Hypothalamus (tissue), 51 donors: ENCODE measurements around the gene ZFX.
A peak's percentile ranks its signal among the peaks of the same experiment; 100 is the strongest.

Experiments
- DNase-seq, 51 donors: peaks; one replicate each; lab custom pipeline; 2025; lab: John Stamatoyannopoulos, UW

The ZFX gene

DNA sequence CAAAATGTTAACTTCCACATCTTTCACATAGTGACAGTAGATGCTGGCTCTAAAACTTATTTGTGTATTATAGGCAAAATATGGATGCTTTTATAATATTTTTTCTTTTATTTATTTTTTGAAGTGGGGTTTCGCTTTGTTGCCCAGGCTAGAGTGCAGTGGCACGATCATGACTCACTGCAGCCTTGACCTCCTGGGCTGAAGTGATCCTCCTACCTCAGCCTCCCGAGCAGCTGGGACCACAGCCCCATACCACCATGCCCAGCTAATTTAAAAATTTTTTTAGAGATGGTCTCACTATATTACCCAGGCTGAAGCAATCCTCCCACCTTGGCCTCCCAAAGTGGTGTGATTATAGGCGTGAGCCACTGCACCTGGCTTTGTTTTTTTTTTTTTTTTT, 48.6 kb downstream of the ZFX start:
- DNase-seq = no peak

DNA sequence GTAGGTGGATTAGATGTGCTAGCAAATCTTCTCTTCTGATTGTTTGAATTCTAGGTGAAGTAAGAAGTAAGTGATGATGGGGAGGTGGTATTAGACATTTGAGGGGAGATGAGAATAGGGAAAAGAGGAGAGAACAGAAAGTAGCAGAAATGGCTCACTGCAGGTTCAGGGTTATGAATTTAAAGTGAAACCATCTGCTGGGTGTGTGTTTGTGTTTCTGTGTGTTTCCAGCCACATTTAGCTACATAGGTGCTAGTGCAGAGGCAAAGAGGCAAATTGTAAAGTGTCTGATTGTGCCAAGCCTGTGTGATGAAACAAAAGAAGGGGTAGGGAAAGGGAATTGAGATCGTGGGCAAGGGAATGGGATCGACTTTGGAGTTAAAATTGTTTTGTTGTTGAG, 50.6 kb downstream of the ZFX start:
- no peak for DNase-seq

DNA sequence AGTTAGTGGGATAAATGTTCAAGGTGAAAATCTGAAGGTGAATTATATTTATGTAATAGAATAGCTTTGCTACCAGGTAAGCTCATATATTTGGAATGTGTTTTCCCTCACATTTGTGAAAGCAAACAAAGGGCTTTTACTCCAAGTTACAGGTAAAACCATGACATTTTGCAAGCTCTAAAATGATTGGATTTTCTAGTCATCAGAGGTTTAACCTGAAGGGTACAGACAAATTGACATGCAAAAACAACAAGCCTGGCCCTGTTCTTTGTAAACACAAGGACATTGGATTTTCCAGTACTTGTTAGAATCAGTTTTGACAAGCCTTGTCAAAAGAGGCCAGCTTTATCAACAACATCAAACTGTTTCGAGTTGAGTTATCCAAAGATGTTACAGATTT, 51.7 kb downstream of the ZFX start:
- no peak for DNase-seq

DNA sequence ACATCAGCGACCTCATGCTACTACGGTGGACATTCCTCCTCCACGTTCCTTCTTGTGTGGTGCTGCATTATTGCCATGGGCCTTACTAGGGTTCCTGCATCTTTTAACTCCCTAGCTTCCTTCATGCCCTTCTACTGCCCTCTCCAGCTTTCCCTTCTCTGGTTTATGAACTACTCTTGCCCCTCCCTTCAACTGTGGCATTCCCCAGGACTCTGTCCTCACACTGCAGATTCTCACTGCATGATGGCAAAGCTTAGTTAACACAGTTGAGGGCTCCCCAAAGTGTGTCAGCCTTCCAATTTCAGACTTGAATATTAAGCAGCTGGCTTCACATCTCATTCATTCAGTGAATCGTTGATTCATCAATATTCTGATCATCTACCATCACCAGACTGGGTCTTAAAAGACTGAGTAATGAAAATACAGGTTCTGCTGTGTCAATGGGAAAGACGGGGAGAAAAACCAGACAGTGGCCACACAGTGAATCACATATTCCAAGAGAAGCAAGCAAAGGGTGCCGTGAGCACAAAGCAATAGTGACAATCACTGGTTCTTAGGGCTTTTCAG, 53.0 kb downstream of the ZFX start:
- peak in 3 of 51 donors; percentile 0 to 1 (median 1) for DNase-seq

DNA sequence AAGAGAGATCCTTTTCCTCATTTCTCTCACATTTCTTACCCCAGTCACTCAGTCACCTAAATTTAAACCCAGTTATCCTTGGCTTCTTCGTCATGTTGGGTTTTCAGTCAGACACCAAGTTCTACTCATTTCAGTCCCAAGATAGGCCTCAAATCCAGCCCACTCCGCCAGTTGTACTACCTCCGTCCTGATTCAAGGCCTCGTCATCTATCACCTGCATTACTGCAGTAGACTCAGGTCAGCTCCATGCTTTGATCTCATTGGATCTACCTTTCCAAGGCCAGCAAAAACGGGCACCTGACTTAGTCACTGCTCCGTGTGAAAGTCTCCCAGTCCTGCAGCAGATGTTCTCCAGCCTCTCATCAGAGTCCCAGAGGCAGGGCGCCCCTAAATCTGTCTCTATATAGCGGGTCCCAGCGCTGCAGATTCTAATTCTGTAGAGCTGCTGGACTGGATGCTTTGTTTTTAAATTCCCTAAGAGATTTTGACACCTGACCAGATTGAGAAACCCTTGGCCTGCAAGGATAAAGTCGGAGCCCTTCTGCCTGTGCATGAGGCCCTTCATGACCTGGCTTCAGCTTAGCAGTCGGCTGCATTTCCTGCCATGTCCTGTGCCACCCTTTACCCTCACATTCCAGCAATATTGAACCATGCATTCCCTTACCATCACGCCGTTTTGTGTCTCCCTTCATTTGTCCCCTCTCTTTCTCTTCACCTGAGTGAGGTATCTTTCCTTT, 53.7 kb downstream of the ZFX start:
- no peak for DNase-seq

DNA sequence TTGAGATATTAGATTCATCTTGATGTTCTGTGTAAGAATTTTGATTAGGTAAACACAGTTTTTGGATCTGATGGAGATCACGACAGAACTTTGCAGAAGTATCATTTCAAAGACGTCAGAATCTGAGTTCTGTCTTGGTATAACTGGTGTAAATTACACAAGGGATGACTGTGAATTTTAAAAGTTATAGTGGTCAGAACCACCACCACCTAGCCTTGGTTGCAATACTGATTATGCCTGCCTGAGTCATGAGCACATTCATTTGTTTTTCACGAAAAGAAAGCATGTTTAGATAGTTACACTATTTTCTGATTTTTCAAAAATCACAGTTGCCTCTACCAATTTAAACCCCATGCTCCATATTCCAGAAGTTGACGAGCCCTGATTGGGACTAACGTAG, 54.8 kb downstream of the ZFX start:
- DNase-seq = no peak

DNA sequence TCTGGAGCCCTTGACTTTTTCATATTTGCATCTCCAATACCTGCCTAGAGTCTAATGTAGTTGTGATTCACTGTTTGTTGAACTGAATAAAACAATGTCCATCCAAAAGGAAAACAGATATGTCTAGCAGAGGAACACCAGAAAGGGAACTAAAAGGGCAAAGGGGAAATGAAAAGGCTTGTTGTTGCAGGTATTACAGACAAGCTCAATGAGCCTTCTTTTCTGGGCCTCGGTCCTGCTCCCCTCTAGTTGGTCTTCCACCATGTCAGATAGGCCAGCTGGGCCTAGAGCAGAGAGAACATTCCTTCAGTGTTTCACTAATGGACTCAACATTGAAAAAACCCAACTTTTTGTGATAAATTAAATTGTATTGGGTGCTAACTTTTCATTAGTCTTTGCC, 55.4 kb downstream of the ZFX start:
- DNase-seq = no peak

DNA sequence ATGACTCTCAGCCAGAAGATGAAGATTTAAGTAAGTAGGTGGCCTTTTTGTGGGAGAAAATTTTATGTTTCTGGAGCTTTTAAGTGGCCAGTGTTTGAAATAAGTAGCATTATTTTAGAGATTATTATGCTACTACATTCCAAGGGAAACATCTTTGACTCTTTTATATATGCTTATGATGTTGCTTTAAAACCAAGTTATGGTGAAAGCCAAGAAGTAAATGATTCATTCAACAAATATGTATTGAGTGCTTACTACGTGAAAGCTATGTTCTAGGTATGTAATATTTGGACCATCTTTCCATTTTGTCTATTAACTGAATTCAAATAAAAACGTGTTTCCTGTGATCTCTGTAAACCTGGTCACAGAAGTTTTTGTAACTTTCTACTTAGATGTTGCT, 58.3 kb downstream of the ZFX start:
- DNase-seq = no peak

DNA sequence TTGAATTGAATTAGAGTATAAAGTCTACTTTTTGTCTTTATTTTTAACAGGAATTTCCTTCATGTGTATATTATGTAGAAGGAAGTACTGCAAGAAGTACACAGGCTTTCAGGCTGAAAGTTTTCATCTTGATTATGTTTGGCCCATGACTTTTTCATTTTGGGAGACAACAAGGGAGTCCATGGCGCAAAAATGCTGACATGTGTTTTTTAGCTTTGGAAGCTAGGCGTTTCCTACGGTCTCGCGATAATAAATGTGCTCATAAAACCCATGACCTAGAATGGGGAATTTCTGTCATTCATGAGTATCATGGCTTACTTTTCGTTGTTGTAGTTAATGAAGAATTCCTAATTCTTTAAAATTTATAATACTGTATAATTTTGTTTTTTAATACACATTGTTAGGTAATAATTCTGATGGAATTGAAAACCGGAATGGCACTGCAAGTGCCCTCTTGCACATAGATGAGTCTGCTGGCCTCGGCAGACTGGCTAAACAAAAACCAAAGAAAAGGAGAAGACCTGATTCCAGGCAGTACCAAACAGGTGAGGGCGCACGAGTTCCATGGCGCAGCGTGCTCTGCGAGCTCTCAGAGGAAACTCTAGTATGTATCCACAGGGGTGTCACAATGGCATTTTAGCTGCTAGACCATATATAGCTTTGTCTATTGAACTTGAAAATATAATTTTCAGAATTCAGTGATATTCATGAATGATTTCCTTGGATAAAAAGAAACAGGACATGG, 59.1 kb downstream of the ZFX start:
- no peak for DNase-seq

DNA sequence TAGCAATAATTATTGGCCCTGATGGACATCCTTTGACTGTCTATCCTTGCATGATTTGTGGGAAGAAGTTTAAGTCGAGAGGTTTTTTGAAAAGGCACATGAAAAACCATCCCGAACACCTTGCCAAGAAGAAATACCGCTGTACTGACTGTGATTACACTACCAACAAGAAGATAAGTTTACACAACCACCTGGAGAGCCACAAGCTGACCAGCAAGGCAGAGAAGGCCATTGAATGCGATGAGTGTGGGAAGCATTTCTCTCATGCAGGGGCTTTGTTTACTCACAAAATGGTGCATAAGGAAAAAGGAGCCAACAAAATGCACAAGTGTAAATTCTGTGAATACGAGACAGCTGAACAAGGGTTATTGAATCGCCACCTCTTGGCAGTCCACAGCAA, 60.7 kb downstream of the ZFX start:
- no peak for DNase-seq

DNA sequence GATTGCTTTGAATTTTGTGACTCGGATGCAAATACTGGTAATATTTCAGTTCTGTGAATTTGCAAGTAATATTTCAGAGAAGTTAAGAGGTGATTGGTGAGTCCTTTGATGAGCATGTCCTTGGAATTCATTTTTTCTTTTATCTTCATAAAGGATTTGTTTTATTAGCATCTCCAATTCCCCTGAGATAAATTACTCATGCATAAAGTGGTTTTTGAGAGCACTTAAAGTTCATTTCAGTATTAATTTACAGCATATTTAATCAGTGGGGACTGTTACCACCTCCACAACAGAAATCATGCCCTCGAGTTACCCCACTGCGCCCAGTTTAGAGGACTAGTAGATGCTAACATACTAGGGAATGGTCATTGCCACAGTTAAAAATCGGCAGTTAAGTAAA, 65.0 kb downstream of the ZFX start:
- no peak for DNase-seq

DNA sequence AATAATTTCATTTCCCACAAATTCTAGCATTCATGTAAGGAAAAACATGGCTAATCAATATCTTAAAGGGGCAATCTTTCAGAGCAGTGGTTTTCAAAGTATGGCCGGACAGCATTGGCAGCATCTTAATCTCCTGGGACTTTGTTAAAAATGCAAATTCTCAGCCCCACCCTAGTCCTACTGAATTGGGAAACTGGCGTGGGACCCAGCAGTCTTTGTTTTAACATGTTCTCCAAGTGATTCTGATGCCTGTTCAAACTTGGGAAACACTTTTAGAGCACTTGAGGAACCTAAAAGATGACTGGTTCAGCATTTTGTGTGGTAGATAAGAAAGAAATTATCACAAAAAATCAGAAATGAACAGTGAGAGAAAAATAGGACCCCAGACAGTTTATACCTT, 65.7 kb downstream of the ZFX start:
- no peak for DNase-seq

DNA sequence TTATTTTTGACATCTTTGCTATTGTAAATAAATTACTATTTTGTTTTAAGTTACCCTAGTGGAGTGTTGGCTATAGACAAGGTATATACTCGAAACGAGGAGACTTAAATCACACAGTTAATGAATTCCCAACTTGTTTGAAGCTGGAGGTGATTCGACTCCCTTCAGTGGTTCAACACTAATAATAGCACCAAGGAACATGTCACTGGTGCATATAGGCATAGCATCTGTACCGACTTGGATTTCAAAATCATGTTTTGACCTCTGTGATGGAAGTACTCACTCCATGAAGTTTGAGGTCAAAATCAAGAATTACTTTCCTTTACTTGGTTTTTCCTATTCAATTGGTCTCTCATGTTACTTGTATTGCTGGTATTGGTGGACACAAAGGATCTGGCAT, 66.5 kb downstream of the ZFX start:
- no peak for DNase-seq

DNA sequence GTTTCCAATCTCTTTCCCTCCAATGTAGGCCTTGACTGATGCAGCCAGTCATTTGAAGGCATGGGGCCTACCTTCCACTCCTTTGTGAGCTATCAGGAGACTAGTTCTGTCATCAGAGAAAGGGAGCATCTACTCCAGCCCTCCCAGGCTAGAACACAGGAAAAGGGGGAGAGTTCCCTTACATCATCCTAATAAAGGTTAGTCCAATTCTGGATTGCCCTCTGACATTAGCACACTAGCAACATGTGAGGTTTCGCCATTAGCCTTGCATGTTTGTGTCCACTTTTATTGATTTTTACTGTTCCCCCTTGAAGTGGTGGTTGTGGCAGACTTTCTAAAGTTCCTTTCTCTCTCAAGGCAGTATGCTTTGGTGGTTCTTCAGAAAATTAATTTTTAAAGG, 67.3 kb downstream of the ZFX start:
- no peak for DNase-seq

DNA sequence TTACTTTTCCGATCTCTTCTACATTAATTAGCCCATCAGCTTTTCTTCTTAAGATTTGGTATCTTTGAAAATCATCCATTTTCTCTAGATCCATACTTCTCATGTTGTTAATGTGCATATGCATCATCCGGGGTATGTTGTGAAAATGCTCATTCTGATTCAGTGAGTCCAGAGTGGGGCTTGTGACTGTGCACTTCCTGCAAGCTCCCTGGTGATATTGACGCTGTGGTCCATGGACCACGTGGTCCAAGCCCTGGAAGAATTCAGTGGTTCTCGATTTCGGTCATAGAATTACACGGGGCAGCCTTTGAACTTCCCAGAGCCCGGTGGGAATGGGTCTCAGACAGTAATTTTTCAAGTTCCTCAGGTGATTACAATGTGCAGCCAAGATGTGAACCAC, 69.8 kb downstream of the ZFX start:
- DNase-seq = no peak

DNA sequence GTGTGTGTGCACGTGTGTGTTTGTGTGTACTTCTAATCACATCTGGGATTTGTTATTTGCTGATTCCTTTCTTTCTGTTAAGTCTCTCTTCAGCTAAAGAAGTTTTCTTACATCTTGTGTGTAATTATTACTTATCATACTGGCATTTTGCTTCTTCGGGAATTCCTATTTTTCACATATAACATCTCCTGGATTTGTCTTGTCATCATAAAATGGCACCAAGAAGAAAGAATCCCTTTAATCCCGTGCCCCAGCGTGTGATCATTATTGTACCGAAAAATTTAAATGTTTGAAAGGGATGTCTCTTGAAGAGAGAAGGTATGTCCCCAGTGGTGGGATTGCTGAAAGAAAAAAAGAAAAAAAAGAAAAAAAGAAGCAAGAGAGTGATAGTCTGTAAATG, 72.3 kb downstream of the ZFX start:
- DNase-seq = no peak

DNA sequence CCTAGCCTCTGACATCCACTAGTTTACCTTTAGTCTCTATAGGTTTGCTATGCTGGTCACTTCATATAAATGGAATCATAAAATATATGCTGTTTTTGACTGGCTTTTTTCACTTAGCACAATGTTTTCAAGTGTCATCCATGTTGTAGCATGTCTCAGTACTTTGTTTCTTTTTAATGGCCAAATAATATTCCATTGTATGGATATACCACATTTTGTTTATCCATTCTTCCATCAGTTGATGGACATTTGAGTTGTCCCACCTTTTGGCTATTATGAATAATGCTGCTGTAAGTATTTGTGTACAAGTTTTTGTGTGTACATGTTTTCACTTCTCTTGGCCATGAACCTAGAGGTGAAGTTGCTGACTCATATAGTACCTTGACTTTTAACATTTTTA, 75.7 kb downstream of the ZFX start:
- DNase-seq = no peak

DNA sequence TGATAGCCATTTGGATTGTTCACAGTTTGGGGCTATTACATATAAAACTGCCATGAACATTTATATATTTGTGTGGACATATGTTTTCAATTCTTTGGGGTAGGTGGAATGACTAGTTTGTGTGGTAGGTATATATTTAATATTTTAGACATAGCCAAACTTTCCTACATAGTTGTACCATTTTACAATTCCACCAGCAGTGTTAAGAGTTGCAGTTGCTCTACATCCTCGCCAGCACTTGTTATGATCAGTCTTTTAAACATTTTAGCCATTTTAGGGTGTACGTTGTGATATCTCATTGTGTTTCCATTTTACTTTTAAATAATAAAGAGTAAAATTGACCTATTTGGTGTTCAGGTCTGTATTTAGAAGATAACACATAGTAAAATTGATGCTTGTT, 76.6 kb downstream of the ZFX start:
- no peak for DNase-seq

DNA sequence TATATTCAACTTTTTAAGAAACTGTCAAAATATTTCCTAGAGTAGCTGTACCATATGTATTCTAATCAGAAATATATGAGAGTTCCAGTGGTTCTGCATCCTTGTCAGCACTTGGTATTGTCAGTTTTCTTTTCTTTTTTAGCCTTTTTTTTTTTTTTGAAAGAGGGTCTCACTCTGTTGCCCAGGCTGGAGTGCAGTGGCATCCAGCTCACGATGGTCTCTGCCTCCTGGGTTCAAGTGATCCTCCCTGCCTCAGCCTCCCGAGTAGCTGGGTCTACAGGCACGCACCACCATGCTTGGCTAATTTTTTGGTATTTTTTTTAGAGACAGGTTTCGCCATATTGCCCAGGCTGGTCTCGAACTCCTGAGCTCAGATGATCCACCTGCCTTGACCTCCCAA, 79.1 kb downstream of the ZFX start:
- DNase-seq = no peak

DNA sequence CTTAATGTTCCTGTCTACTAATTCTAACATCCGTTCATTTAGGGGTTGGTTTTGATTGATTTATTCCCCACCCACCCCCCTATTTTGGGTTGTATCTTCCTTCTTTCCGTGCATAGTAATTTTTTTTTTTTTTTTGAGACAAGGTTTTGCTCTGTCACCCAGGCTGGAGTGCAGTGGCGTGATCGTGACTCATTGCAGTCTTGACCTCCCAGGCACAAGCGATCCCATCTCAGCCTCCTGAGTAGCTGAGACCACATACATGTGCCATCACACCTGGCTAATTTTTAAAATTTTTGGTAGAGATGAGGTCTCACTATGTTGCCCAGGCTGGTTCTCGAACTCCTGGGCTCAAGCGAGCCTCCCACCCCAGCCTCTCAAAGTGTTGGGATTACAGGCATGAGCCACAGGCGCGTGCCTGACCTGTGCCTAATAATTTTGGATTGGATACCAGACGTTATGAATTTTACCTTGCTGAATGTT, 79.9 kb downstream of the ZFX start:
- DNase-seq = no peak

DNA sequence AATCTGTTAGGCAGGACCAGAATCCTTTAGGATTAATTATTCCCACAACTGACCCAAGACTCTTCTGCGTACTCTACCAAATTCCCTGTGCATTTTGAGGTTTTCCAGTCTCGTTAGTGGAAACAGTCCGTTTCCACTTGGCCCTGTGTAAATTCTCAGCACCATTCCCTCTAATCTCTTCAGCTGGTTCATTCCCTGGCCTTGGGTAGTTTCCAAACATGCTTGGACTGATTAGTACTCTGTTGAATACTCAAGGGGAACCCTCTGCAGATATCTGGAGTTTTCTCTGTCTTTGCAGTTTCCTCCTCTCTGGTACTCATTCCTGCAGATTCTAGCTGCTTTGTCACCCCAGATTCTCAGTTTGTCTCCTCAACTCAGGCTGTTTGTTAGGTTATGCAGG, 80.4 kb downstream of the ZFX start:
- DNase-seq = no peak

DNA sequence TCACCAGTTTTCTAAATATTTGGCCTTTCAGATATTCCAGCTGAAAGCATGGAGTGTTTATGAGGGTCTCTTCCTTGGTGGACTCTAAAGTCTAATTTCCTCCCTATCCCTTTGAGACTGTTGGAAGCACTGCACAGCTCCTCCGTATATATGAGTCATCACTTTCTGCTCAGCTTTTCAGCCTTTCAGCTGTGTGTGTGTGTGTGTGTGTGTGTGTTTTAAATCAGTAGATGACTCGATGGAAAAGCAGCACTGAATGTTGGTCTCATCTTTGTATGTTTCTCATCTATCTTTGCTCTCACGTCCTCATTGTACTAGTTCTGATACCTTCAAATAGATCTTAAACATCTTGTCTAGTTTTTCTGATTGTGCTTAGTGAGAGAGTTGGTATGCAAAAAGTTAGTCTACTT, 81.6 kb downstream of the ZFX start:
- DNase-seq = peak in 1 of 51 donors; percentile 0
